SK-N-SH (cell line): ENCODE measurements around the gene MUC13.

Source experiments
- EP300 ChIP-seq, 2 experiments: IDR thresholded peaks; 2 replicates each; pipeline versions ENCODE4 v1.4.0 to v1.6.1; 2012; ENCODE audit warnings: borderline replicate concordance in 1 of 2, low read depth in 1 of 2, low read length in 1 of 2
- FOXJ3 ChIP-seq: sonication (generic); formaldehyde crosslinking; IDR thresholded peaks from 2 replicates; pipeline ENCODE4 v1.5.1; 2020; ENCODE audit warnings: mild to moderate bottlenecking, missing genetic modification reagents
- GATA2 ChIP-seq: sonication (generic); formaldehyde crosslinking; IDR thresholded peaks from 2 replicates; pipeline ENCODE4 v1.5.0; 2020; ENCODE audit warnings: mild to moderate bottlenecking, missing genetic modification reagents
- NRF1 ChIP-seq: IDR thresholded peaks from 2 replicates; pipeline ENCODE4 v1.6.1; 2012; ENCODE audit warnings: low read depth, mild to moderate bottlenecking, low read length
- TF ChIP-seq, protein P1 (sequence below): fragments of 200-600 bp; sonication (generic); IDR thresholded peaks from 2 replicates; pipeline ENCODE4 v1.6.1; 2017; ENCODE audit warnings: antibody characterized with exemption, mild to moderate bottlenecking, moderate library complexity

DNA sequence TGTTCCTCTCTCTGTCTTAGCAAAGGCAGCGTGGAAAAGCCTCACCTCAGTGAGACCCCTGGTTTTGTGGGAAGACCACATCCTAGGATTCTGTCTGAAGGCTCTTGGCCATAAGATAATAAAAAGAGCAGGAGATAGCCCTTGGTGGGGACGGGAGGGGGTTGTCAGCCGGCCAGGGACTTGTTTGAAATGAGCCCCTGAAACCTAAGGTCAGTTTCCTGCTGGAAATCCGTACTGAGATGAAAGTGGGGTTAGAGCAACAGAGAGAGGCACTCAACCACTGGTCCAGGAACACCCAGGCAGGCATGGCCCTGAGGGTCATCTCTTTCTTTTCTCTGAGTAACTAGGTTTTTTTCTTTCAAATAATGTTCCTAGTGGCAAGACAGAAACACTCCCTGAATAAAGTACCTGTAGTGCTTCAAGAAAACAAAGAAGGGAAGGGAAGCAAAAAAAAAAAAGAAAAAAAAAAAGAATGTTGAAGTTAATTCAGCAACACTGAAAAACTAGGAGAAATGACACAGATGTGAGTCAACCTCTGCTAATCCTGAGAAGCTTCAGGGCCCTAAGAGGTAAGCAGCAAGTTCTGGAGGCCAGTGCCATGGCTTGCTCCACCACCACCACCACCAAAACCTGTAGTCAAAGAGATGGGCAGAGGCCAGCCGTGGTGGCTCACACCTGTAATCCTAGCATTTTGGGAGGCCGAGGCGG lies 50.6 kb downstream of the MUC13 start:
- TF ChIP-seq EP300 (IDR thresholded peaks at IDR 0.05; ENCODE audit: borderline replicate concordance in 1 of 2, low read depth in 1 of 2, low read length in 1 of 2) = no peak
- TF ChIP-seq, protein P1, sequence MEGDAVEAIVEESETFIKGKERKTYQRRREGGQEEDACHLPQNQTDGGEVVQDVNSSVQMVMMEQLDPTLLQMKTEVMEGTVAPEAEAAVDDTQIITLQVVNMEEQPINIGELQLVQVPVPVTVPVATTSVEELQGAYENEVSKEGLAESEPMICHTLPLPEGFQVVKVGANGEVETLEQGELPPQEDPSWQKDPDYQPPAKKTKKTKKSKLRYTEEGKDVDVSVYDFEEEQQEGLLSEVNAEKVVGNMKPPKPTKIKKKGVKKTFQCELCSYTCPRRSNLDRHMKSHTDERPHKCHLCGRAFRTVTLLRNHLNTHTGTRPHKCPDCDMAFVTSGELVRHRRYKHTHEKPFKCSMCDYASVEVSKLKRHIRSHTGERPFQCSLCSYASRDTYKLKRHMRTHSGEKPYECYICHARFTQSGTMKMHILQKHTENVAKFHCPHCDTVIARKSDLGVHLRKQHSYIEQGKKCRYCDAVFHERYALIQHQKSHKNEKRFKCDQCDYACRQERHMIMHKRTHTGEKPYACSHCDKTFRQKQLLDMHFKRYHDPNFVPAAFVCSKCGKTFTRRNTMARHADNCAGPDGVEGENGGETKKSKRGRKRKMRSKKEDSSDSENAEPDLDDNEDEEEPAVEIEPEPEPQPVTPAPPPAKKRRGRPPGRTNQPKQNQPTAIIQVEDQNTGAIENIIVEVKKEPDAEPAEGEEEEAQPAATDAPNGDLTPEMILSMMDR = no peak
- no peak for TF ChIP-seq NRF1
- no peak for TF ChIP-seq FOXJ3
- TF ChIP-seq GATA2 = no peak
